DLD1 (cell line): ENCODE results near the gene ACTR2.
"Not testable (repeated sequence)": the region's sequence is repeated elsewhere in the genome, so short reads cannot be mapped to it uniquely, and the experiment has no call there.

Experiments used
- in situ Hi-C: cut with HindIII; loops from 2 replicates; pipeline ENCODE4 v1.10.0; 2017; ENCODE audit warnings: low sequenced_read_pairs

Gene ACTR2

GRCh38 chr2:65228263-65228750, 676 bp downstream of the ACTR2 start:
- in situ Hi-C loops = no loop called here

GRCh38 chr2:65231121-65231520, 3.5 kb downstream of the ACTR2 start:
- in situ Hi-C loops = no loop called here

GRCh38 chr2:65231892-65232477, 4.4 kb downstream of the ACTR2 start:
- in situ Hi-C loops = no loop called here

GRCh38 chr2:65232636-65233035, 5.0 kb downstream of the ACTR2 start:
- in situ Hi-C loops = no loop called here

- in situ Hi-C loops = no loop called here
Observed at GRCh38 chr2:65240657-65241056, 13.0 kb downstream of the ACTR2 start.

GRCh38 chr2:65244452-65244851, 16.8 kb downstream of the ACTR2 start:
- in situ Hi-C loops = not testable (repeated sequence)

GRCh38 chr2:65252640-65253039, 25.0 kb downstream of the ACTR2 start:
- in situ Hi-C loops = no loop called here

- in situ Hi-C loops = no loop called here
Observed at GRCh38 chr2:65255356-65255755, 27.7 kb downstream of the ACTR2 start.

GRCh38 chr2:65256054-65256453, 28.4 kb downstream of the ACTR2 start:
- in situ Hi-C loops = no loop called here

- in situ Hi-C loops = not testable (repeated sequence)
Observed at GRCh38 chr2:65257866-65258265, 30.2 kb downstream of the ACTR2 start.

GRCh38 chr2:65261676-65262075, 34.0 kb downstream of the ACTR2 start:
- in situ Hi-C loops = no loop called here

- in situ Hi-C loops = no loop called here
Observed at GRCh38 chr2:65263262-65263661, 35.6 kb downstream of the ACTR2 start.

GRCh38 chr2:65263986-65264385, 36.4 kb downstream of the ACTR2 start:
- in situ Hi-C loops = no loop called here

- in situ Hi-C loops = no loop called here
Observed at GRCh38 chr2:65264821-65265670, 37.4 kb downstream of the ACTR2 start.

GRCh38 chr2:65265671-65266045, 38.0 kb downstream of the ACTR2 start:
- in situ Hi-C loops = no loop called here

- in situ Hi-C loops = no loop called here
Observed at GRCh38 chr2:65267008-65267407, 39.4 kb downstream of the ACTR2 start.

GRCh38 chr2:65268957-65269356, 41.3 kb downstream of the ACTR2 start:
- in situ Hi-C loops = no loop called here

GRCh38 chr2:65273344-65273743, 45.7 kb downstream of the ACTR2 start:
- in situ Hi-C loops = no loop called here

GRCh38 chr2:65275141-65275915, 47.7 kb downstream of the ACTR2 start:
- in situ Hi-C loops = loop anchor here (25.0 kb wide), 1 partner anchor 262 kb away; no protein-coding TSS in a partner anchor

- in situ Hi-C loops = loop anchor here (25.0 kb wide), 1 partner anchor 261 kb away; no protein-coding TSS in a partner anchor
Observed at GRCh38 chr2:65276609-65277008, 49.0 kb downstream of the ACTR2 start.

GRCh38 chr2:65277118-65277517, 49.5 kb downstream of the ACTR2 start:
- in situ Hi-C loops = loop anchor here (25.0 kb wide), 1 partner anchor 260 kb away; no protein-coding TSS in a partner anchor
